ENCODE results near the gene POLR1D.

POLR1D gene

GRCh38 chr13:27641711-27642502 is 20.2 kb downstream of the POLR1D start:
- Histone ChIP-seq H3K4me2 (ENCODE audit: insufficient read depth, low read length) (no peak overlapping the region), H3K36me3 (ENCODE audit: insufficient read depth, low read length) (peaks cover 2% of the 10 kb centered on the region; the same call in 1 of the 2 replicates), H3K79me2 (ENCODE audit: insufficient read depth, low read length) (peaks cover 80% of the 10 kb centered on the region), H3K4me3 (ENCODE audit: low read depth in 1 of 2, low read length in 2 of 2) (no peak overlapping the region), H2AFZ (ENCODE audit: low read depth, low read length) (no peak overlapping the region), H3K4me1 (ENCODE audit: insufficient read depth, low read length) (no peaks in the 10 kb centered on the region), H3K9ac (ENCODE audit: low read depth, low read length) (no peak overlapping the region), H3K27ac (ENCODE audit: low read length) (no peak overlapping the region), H3K9me3 (ENCODE audit: insufficient read depth, low read length, severe bottlenecking) (no peaks in the 10 kb centered on the region), H4K20me1 (ENCODE audit: insufficient read depth, low read length) (peaks cover 26% of the 10 kb centered on the region; the same call in 1 of the 2 replicates), H3K27me3 (ENCODE audit: insufficient read depth, low read length, poor library complexity) (no peaks in the 10 kb centered on the region)
- peak; percentile 44; the same call in 2 of the 3 replicates for ATAC-seq (ENCODE audit: insufficient read depth, low read depth)
- no peak for DNase-seq
- no peak for TF ChIP-seq CTCF (IDR thresholded peaks at IDR 0.05; ENCODE audit: borderline replicate concordance, extremely low read depth, low read length, poor library complexity, severe bottlenecking)

GRCh38 chr13:27643334-27644132 is 21.8 kb downstream of the POLR1D start:
- Histone ChIP-seq H3K4me2 (ENCODE audit: insufficient read depth, low read length) (no peak overlapping the region), H3K27ac (ENCODE audit: low read length) (no peak overlapping the region), H3K9me3 (ENCODE audit: insufficient read depth, low read length, severe bottlenecking) (peaks cover 2% of the 10 kb centered on the region), H4K20me1 (ENCODE audit: insufficient read depth, low read length) (peaks cover 21% of the 10 kb centered on the region; the same call in 1 of the 2 replicates), H3K9ac (ENCODE audit: low read depth, low read length) (no peak overlapping the region), H3K4me1 (ENCODE audit: insufficient read depth, low read length) (no peaks in the 10 kb centered on the region), H3K27me3 (ENCODE audit: insufficient read depth, low read length, poor library complexity) (no peaks in the 10 kb centered on the region), H2AFZ (ENCODE audit: low read depth, low read length) (no peak overlapping the region), H3K79me2 (ENCODE audit: insufficient read depth, low read length) (peaks cover 64% of the 10 kb centered on the region), H3K4me3 (ENCODE audit: low read depth in 1 of 2, low read length in 2 of 2) (no peak overlapping the region), H3K36me3 (ENCODE audit: insufficient read depth, low read length) (peaks cover 5% of the 10 kb centered on the region; the same call in 1 of the 2 replicates)
- DNase-seq (no peak), ATAC-seq (ENCODE audit: insufficient read depth, low read depth) (no peak)
- no peak for TF ChIP-seq EZH2 (IDR thresholded peaks at IDR 0.05; ENCODE audit: borderline replicate concordance, low read depth, low read length, severe bottlenecking)
- no peak for TF ChIP-seq CTCF (IDR thresholded peaks at IDR 0.05; ENCODE audit: borderline replicate concordance, extremely low read depth, low read length, poor library complexity, severe bottlenecking)

- H2AFZ ChIP-seq (ENCODE audit: low read depth, low read length): no peak overlapping the region
- H3K4me3 ChIP-seq (ENCODE audit: low read depth in 1 of 2, low read length in 2 of 2): no peak overlapping the region
- no peaks in the 10 kb centered on the region for H3K4me1 ChIP-seq (ENCODE audit: insufficient read depth, low read length)
- no peak for DNase-seq
- TF ChIP-seq CTCF (IDR thresholded peaks at IDR 0.05; ENCODE audit: borderline replicate concordance, extremely low read depth, low read length, poor library complexity, severe bottlenecking): no peak
- no peak for TF ChIP-seq EZH2 (IDR thresholded peaks at IDR 0.05; ENCODE audit: borderline replicate concordance, low read depth, low read length, severe bottlenecking)
- H3K4me2 ChIP-seq (ENCODE audit: insufficient read depth, low read length): no peak overlapping the region
- no peak overlapping the region for H3K27ac ChIP-seq (ENCODE audit: low read length)
- peaks cover 56% of the 10 kb centered on the region for H3K79me2 ChIP-seq (ENCODE audit: insufficient read depth, low read length)
- H3K36me3 ChIP-seq (ENCODE audit: insufficient read depth, low read length): peaks cover 13% of the 10 kb centered on the region; the same call in 1 of the 2 replicates
- ATAC-seq (ENCODE audit: insufficient read depth, low read depth): no peak
- H3K27me3 ChIP-seq (ENCODE audit: insufficient read depth, low read length, poor library complexity): no peaks in the 10 kb centered on the region
- H4K20me1 ChIP-seq (ENCODE audit: insufficient read depth, low read length): peaks cover 21% of the 10 kb centered on the region; the same call in 1 of the 2 replicates
- no peak overlapping the region for H3K9ac ChIP-seq (ENCODE audit: low read depth, low read length)
- H3K9me3 ChIP-seq (ENCODE audit: insufficient read depth, low read length, severe bottlenecking): peaks cover 8% of the 10 kb centered on the region
Measured at GRCh38 chr13:27644302-27644701, 22.6 kb downstream of the POLR1D start.
